H9 (cell line): ENCODE results near the gene ZNF655. TPM values are rescaled to one million over a fixed set of nuclear protein-coding genes. Genes with fewer than 3 reads are reported as not detected.

Experiments used
- DNase-seq: peaks from one replicate; pipeline ENCODE4 v3.0.0-alpha.2; 2017
- H2AFZ ChIP-seq: one replicate; pipeline ENCODE4 v1.6.1; 2013; ENCODE audit warnings: mild to moderate bottlenecking, low read length, control low read depth, moderate library complexity
- H2AK5ac ChIP-seq: 2 replicates; pipeline ENCODE4 v1.6.1; 2013; ENCODE audit warnings: low read length, control low read depth, mixed read lengths; ENCODE audit not compliant: insufficient read length
- H2BK120ac ChIP-seq: one replicate; pipeline ENCODE4 v1.6.1; 2013; ENCODE audit warnings: low read depth, mild to moderate bottlenecking, low read length, control low read depth, inconsistent platforms; ENCODE audit not compliant: poor library complexity, severe bottlenecking
- H2BK12ac ChIP-seq: 2 replicates; pipeline ENCODE4 v1.6.1; 2013; ENCODE audit warnings: low read length, control low read depth, mixed read lengths, low read depth; ENCODE audit not compliant: insufficient read length
- H2BK15ac ChIP-seq: 2 replicates; pipeline ENCODE4 v1.6.1; 2013; ENCODE audit warnings: low read depth, low read length, control low read depth
- H2BK20ac ChIP-seq: one replicate; pipeline ENCODE4 v1.6.1; 2013; ENCODE audit warnings: low read depth, mild to moderate bottlenecking, low read length, control low read depth, inconsistent platforms; ENCODE audit not compliant: poor library complexity, severe bottlenecking
- H2BK5ac ChIP-seq: 2 replicates; pipeline ENCODE4 v1.6.1; 2013; ENCODE audit warnings: low read length, control low read depth, mixed read lengths; ENCODE audit not compliant: insufficient read length
- H3K14ac ChIP-seq: 2 replicates; pipeline ENCODE4 v1.6.1; 2013; ENCODE audit warnings: low read length, control low read depth; ENCODE audit not compliant: insufficient read depth
- H3K18ac ChIP-seq: 2 replicates; pipeline ENCODE4 v1.6.1; 2013; ENCODE audit warnings: low read depth, mild to moderate bottlenecking, mixed read lengths, low read length, control low read depth; ENCODE audit not compliant: insufficient read length
- H3K23ac ChIP-seq: 2 replicates; pipeline ENCODE4 v1.6.1; 2013; ENCODE audit warnings: low read length, control low read depth, mixed read lengths, low read depth; ENCODE audit not compliant: insufficient read length
- H3K23me2 ChIP-seq: 2 replicates; pipeline ENCODE4 v1.6.1; 2013; ENCODE audit warnings: low read depth, mild to moderate bottlenecking, mixed read lengths, low read length, control low read depth; ENCODE audit not compliant: insufficient read length, poor library complexity, severe bottlenecking
- H3K27ac ChIP-seq: 2 replicates; pipeline ENCODE4 v1.5.1; 2013; ENCODE audit warnings: low read length, control low read depth, mixed read lengths, low read depth; ENCODE audit not compliant: insufficient read length
- H3K27me3 ChIP-seq: 2 replicates; pipeline ENCODE4 v1.6.1; 2013; ENCODE audit warnings: low read length, control low read depth, inconsistent platforms; ENCODE audit not compliant: insufficient read depth
- H3K4ac ChIP-seq: 2 replicates; pipeline ENCODE4 v1.6.1; 2013; ENCODE audit warnings: low read depth, mild to moderate bottlenecking, control low read depth, inconsistent platforms, low read length, moderate library complexity
- H3K4me1 ChIP-seq: 2 replicates; pipeline ENCODE4 v1.6.1; 2013; ENCODE audit warnings: low read length, control low read depth, inconsistent platforms; ENCODE audit not compliant: insufficient read depth
- H3K4me2 ChIP-seq: 2 replicates; pipeline ENCODE4 v1.6.1; 2013; ENCODE audit warnings: low read length, control low read depth, mixed read lengths; ENCODE audit not compliant: insufficient read length, insufficient read depth
- H3K56ac ChIP-seq: 2 replicates; pipeline ENCODE4 v1.6.1; 2013; ENCODE audit warnings: low read depth, mild to moderate bottlenecking, mixed read lengths, low read length, control low read depth; ENCODE audit not compliant: insufficient read length
- H3K79me1 ChIP-seq: 2 replicates; pipeline ENCODE4 v1.6.1; 2013; ENCODE audit warnings: low read depth, mild to moderate bottlenecking, moderate library complexity, low read length, control low read depth, inconsistent platforms; ENCODE audit not compliant: insufficient read depth, poor library complexity, severe bottlenecking
- H3K79me2 ChIP-seq: 2 replicates; pipeline ENCODE4 v1.6.1; 2013; ENCODE audit warnings: low read length, control low read depth, inconsistent platforms; ENCODE audit not compliant: insufficient read depth
- H3K9ac ChIP-seq: 2 replicates; pipeline ENCODE4 v1.6.1; 2013; ENCODE audit warnings: low read length, control low read depth, mixed read lengths; ENCODE audit not compliant: insufficient read length; ENCODE audit errors: extremely low read depth
- H3K9me3 ChIP-seq: one replicate; pipeline ENCODE4 v1.6.1; 2013; ENCODE audit warnings: low read depth, low read length, inconsistent platforms; ENCODE audit not compliant: control insufficient read depth
- H3T11ph ChIP-seq: one replicate; pipeline ENCODE4 v1.6.1; 2013; ENCODE audit warnings: mild to moderate bottlenecking, low read length, control low read depth, inconsistent platforms
- H4K20me1 ChIP-seq: one replicate; pipeline ENCODE4 v1.6.1; 2013; ENCODE audit not compliant: control insufficient read depth, insufficient read length, insufficient read depth
- H4K5ac ChIP-seq: 2 replicates; pipeline ENCODE4 v1.6.1; 2013; ENCODE audit warnings: low read depth, mild to moderate bottlenecking, mixed read lengths, low read length, control low read depth; ENCODE audit not compliant: insufficient read length
- H4K8ac ChIP-seq: replicated peaks from 2 replicates; pipeline ENCODE4 v1.6.1; 2013; ENCODE audit warnings: low read length, control low read depth, mixed read lengths, low read depth; ENCODE audit not compliant: insufficient read length
- H4K91ac ChIP-seq: 2 replicates; pipeline ENCODE4 v1.6.1; 2013; ENCODE audit warnings: low read depth, mild to moderate bottlenecking, moderate library complexity, mixed read lengths, low read length, control low read depth; ENCODE audit not compliant: insufficient read length
- H3K27ac Mint-ChIP-seq, 3 experiments: 2 replicates in 2 of 3; 3 replicates in 1 of 3; pipeline ENCODE4 v1.8.0; 2020 to 2021; ENCODE audit warnings: mixed read lengths in 3 of 3, mild to moderate bottlenecking in 1 of 3, moderate library complexity in 1 of 3
- H3K27me3 Mint-ChIP-seq: 2 replicates; pipeline ENCODE4 v1.8.0; 2021; ENCODE audit warnings: low read depth, mild to moderate bottlenecking, moderate library complexity, mixed read lengths
- H3K36me3 Mint-ChIP-seq, 3 experiments: 2 replicates in 2 of 3; 3 replicates in 1 of 3; pipeline ENCODE4 v1.8.0; 2020 to 2021; ENCODE audit warnings: low read depth in 3 of 3, mixed read lengths in 3 of 3; ENCODE audit not compliant: insufficient read depth in 1 of 3
- H3K4me1 Mint-ChIP-seq, 2 experiments: 2 replicates each; pipeline ENCODE4 v1.8.0; 2020; ENCODE audit warnings: mixed read lengths in 2 of 2
- H3K4me3 Mint-ChIP-seq, 2 experiments: 2 replicates in 1 of 2; 3 replicates in 1 of 2; pipeline ENCODE4 v1.8.0; 2020 to 2021; ENCODE audit warnings: mild to moderate bottlenecking in 2 of 2, mixed read lengths in 2 of 2, moderate library complexity in 1 of 2
- H3K9me3 Mint-ChIP-seq, 2 experiments: 2 replicates in 1 of 2; 3 replicates in 1 of 2; pipeline ENCODE4 v1.8.0; 2020; ENCODE audit warnings: mild to moderate bottlenecking in 2 of 2, mixed read lengths in 2 of 2, moderate library complexity in 1 of 2
- WGBS: extraction: QIAGEN DNeasy Blood & Tissue Kit; methylation state at CpG from one replicate; pipeline ENCODE4 v1.1.7; 2013; ENCODE audit warnings: missing lambda C conversion rate, low lambda C conversion rate, mixed read lengths; ENCODE audit not compliant: insufficient read length; ENCODE audit errors: extremely low coverage; 5-methylcytosine and 5-hydroxymethylcytosine counted together
- total RNA-seq: library from RNA; stranded (reverse); gene quantifications from 2 replicates; pipeline ENCODE4 v1.2.1, GENCODE V29; 2021
- TF ChIP-seq, protein P1 (sequence below): fragments of 200-600 bp; sonication (generic); conservative IDR thresholded peaks from 3 replicates; pipeline ENCODE4 v1.8.0; 2021; ENCODE audit warnings: antibody characterized with exemption, mild to moderate bottlenecking

The ZNF655 gene
- total RNA-seq, 1 experiment from 2014 or later = 49.2 TPM

GRCh38 chr7:99605527-99605926 lies 47.1 kb downstream of the ZNF655 start:
- Histone ChIP-seq H3K4me2 (no peak overlapping the region), H3K27ac (no peak overlapping the region), H3K18ac (no peak overlapping the region), H4K8ac (no peak overlapping the region), H4K5ac (no peak overlapping the region), H3K23ac (no peak overlapping the region), H3K4ac (no peak overlapping the region), H3K23me2 (no peaks in the 10 kb centered on the region), H2BK5ac (no peak overlapping the region), H2BK120ac (no peak overlapping the region), H2AFZ (no peak overlapping the region), H3K14ac (no peak overlapping the region), H2AK5ac (no peak overlapping the region), H3K9ac (no peak overlapping the region), H3T11ph (no peak overlapping the region), H3K4me1 (no peaks in the 10 kb centered on the region), H3K79me1 (no peaks in the 10 kb centered on the region), H3K79me2 (no peaks in the 10 kb centered on the region), H4K91ac (no peak overlapping the region), H3K9me3 (no peaks in the 10 kb centered on the region), H2BK15ac (no peak overlapping the region), H2BK20ac (no peak overlapping the region), H2BK12ac (no peak overlapping the region), H3K56ac (no peak overlapping the region), H4K20me1 (no peaks in the 10 kb centered on the region), H3K27me3 (no peaks in the 10 kb centered on the region)
- Mint-ChIP-seq H3K4me1 (0 out of 4 replicates have a peak, but pooled peaks cover 0 to 4% of the 10 kb centered on the region in 2 experiments), H3K9me3 (no peaks in the 10 kb centered on the region), H3K4me3 (no peak overlapping the region), H3K27me3 (peaks cover 20% of the 10 kb centered on the region), H3K27ac (peak overlapping the region in 1 of 3 experiments; percentile 62; a peak in 1 of 7 replicates), H3K36me3 (no peaks in the 10 kb centered on the region)
- WGBS = no CpG with 5 or more reads among the region's 7 CpGs
- DNase-seq = no peak
- TF ChIP-seq, protein P1, sequence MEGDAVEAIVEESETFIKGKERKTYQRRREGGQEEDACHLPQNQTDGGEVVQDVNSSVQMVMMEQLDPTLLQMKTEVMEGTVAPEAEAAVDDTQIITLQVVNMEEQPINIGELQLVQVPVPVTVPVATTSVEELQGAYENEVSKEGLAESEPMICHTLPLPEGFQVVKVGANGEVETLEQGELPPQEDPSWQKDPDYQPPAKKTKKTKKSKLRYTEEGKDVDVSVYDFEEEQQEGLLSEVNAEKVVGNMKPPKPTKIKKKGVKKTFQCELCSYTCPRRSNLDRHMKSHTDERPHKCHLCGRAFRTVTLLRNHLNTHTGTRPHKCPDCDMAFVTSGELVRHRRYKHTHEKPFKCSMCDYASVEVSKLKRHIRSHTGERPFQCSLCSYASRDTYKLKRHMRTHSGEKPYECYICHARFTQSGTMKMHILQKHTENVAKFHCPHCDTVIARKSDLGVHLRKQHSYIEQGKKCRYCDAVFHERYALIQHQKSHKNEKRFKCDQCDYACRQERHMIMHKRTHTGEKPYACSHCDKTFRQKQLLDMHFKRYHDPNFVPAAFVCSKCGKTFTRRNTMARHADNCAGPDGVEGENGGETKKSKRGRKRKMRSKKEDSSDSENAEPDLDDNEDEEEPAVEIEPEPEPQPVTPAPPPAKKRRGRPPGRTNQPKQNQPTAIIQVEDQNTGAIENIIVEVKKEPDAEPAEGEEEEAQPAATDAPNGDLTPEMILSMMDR = no peak
